ENCODE measurements around the gene IFNL2. TPM values are rescaled to one million over a fixed set of nuclear protein-coding genes. Genes with fewer than 3 reads are reported as not detected.

The IFNL2 gene
- total RNA-seq, 1 experiment from 2014 or later: not detected

DNA sequence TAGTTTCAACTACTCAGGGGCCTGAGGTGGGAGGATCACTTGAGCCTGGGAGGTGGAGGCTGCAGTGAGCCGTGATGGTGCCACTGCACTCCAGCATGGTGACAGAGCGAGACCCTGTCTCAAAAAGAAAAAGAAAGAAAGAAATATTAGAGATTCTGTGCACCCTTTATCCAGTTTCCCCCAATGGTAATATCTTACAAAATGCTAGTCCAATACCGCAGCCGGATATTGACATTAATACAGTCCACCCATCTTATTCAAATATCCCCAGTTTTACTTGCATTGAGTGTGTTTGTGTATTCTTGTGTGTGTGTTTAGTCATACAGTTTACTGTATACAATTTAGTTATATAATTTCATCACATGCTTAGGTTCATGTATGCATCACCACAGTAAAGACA, 11.0 kb upstream of the IFNL2 start:
- H3K27me3 ChIP-seq (ENCODE audit: low read length): peaks cover 5% of the 10 kb centered on the region; the same call in 1 of the 2 replicates
- no peak overlapping the region for H3K27ac ChIP-seq (ENCODE audit: low read length)
- no peak overlapping the region for H3K9ac ChIP-seq (ENCODE audit: low read length)
- H2AFZ ChIP-seq (ENCODE audit: low read length): no peak overlapping the region
- H3K4me3 ChIP-seq (ENCODE audit: low read length): no peak overlapping the region
- no peaks in the 10 kb centered on the region for H3K9me3 ChIP-seq (ENCODE audit: low read length)
- H3K36me3 ChIP-seq (ENCODE audit: low read depth, low read length): no peaks in the 10 kb centered on the region
- H4K20me1 ChIP-seq (ENCODE audit: low read length): no peaks in the 10 kb centered on the region
- no TSS peak for BruUV-seq (replicated peaks)
- DNase-seq (no peak), ATAC-seq (no peak)
- no peaks in the 10 kb centered on the region for H3K9me2 ChIP-seq (replicated peaks; ENCODE audit: low read length)
- ChIA-PET CTCF (no interaction called here), POLR2A (ENCODE audit: unreplicated experiment) (no interaction called here)
- no peak for TF ChIP-seq EZH2phosphoT487 (IDR thresholded peaks at IDR 0.05; ENCODE audit: borderline replicate concordance, low read length)
- TF ChIP-seq, protein P1, sequence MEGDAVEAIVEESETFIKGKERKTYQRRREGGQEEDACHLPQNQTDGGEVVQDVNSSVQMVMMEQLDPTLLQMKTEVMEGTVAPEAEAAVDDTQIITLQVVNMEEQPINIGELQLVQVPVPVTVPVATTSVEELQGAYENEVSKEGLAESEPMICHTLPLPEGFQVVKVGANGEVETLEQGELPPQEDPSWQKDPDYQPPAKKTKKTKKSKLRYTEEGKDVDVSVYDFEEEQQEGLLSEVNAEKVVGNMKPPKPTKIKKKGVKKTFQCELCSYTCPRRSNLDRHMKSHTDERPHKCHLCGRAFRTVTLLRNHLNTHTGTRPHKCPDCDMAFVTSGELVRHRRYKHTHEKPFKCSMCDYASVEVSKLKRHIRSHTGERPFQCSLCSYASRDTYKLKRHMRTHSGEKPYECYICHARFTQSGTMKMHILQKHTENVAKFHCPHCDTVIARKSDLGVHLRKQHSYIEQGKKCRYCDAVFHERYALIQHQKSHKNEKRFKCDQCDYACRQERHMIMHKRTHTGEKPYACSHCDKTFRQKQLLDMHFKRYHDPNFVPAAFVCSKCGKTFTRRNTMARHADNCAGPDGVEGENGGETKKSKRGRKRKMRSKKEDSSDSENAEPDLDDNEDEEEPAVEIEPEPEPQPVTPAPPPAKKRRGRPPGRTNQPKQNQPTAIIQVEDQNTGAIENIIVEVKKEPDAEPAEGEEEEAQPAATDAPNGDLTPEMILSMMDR (conservative IDR thresholded peaks at IDR 0.05; ENCODE audit: low read depth, low read length): no peak
- no peak for TF ChIP-seq EZH2 (IDR thresholded peaks at IDR 0.05; ENCODE audit: low read length, unreplicated experiment)
- H3K4me1 ChIP-seq (ENCODE audit: insufficient read depth, low read length): no peaks in the 10 kb centered on the region
- no peaks in the 10 kb centered on the region for H3F3A ChIP-seq (ENCODE audit: low read length, unreplicated experiment)
- intact Hi-C loops (cut with micrococcal nuclease): no loop called here
- H3K4me2 ChIP-seq (ENCODE audit: low read length): no peak overlapping the region
- H3K79me2 ChIP-seq (ENCODE audit: low read length): no peaks in the 10 kb centered on the region

DNA sequence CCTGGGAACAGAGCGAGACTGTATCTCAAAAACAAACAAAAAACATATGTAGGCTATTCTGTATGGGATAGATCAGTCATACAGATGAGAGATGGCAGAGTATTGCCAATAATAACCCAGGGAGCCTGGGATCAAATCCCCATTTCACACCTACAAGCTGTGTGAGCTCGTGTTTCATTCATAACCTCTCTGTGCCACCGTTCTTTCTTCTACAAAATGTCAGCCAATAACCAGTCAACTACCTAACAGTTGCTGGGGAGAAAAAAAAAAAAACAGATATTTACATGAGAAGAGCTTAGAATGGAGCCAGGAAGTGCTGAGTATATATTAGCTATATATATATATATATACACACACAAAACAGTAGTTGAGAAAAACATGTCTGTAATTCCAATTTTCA, 6.5 kb upstream of the IFNL2 start:
- Histone ChIP-seq H3K4me1 (ENCODE audit: insufficient read depth, low read length) (no peaks in the 10 kb centered on the region), H2AFZ (ENCODE audit: low read length) (no peak overlapping the region), H3K9me3 (ENCODE audit: low read length) (no peaks in the 10 kb centered on the region), H3K9ac (ENCODE audit: low read length) (no peak overlapping the region), H3K36me3 (ENCODE audit: low read depth, low read length) (no peaks in the 10 kb centered on the region), H3K79me2 (ENCODE audit: low read length) (no peaks in the 10 kb centered on the region), H3K4me3 (ENCODE audit: low read length) (no peak overlapping the region), H3K27me3 (ENCODE audit: low read length) (peaks cover 5% of the 10 kb centered on the region; the same call in 1 of the 2 replicates), H3F3A (ENCODE audit: low read length, unreplicated experiment) (no peaks in the 10 kb centered on the region), H4K20me1 (ENCODE audit: low read length) (no peaks in the 10 kb centered on the region), H3K9me2 (replicated peaks; ENCODE audit: low read length) (no peaks in the 10 kb centered on the region), H3K4me2 (ENCODE audit: low read length) (no peak overlapping the region), H3K27ac (ENCODE audit: low read length) (no peak overlapping the region)
- ChIA-PET CTCF (interaction anchor here (0.7 kb wide), 1 partner anchor 139 kb away, joined by 3 read pairs; no protein-coding TSS in a partner anchor), POLR2A (ENCODE audit: unreplicated experiment) (no interaction called here)
- DNase-seq (no peak), ATAC-seq (no peak)
- TF ChIP-seq, protein P1 (conservative IDR thresholded peaks at IDR 0.05; ENCODE audit: low read depth, low read length): no peak
- TF ChIP-seq EZH2 (IDR thresholded peaks at IDR 0.05; ENCODE audit: low read length, unreplicated experiment): no peak
- no peak for TF ChIP-seq EZH2phosphoT487 (IDR thresholded peaks at IDR 0.05; ENCODE audit: borderline replicate concordance, low read length)
- BruUV-seq (replicated peaks): no TSS peak
- intact Hi-C loops (cut with micrococcal nuclease): no loop called here

DNA sequence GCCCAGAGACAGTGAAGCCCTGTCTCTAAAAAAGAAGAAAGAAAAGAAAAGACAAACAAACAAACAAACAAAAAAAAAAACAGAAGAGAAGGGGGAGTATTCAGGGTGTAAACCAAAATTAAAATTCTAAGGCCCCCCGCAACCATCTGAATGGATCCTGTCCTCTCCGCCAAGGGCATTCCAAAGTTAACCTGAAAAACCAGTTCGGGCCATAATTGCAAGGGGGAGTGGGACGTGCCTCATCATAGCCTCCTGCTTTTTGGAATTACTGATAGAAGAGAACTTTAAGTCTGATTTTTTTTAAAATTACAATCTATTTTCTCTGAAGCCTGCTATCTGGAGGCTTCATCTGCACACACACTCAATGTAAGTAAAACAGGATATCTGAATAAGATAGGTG, 5.7 kb upstream of the IFNL2 start:
- Histone ChIP-seq H3K4me3 (ENCODE audit: low read length) (no peak overlapping the region), H3K79me2 (ENCODE audit: low read length) (no peaks in the 10 kb centered on the region), H3K9me3 (ENCODE audit: low read length) (no peaks in the 10 kb centered on the region), H2AFZ (ENCODE audit: low read length) (no peak overlapping the region), H3K4me1 (ENCODE audit: insufficient read depth, low read length) (no peaks in the 10 kb centered on the region), H3K9ac (ENCODE audit: low read length) (no peak overlapping the region), H3F3A (ENCODE audit: low read length, unreplicated experiment) (no peaks in the 10 kb centered on the region), H4K20me1 (ENCODE audit: low read length) (no peaks in the 10 kb centered on the region), H3K27me3 (ENCODE audit: low read length) (peaks cover 5% of the 10 kb centered on the region; the same call in 1 of the 2 replicates), H3K4me2 (ENCODE audit: low read length) (no peak overlapping the region), H3K27ac (ENCODE audit: low read length) (no peak overlapping the region), H3K9me2 (replicated peaks; ENCODE audit: low read length) (no peaks in the 10 kb centered on the region), H3K36me3 (ENCODE audit: low read depth, low read length) (no peaks in the 10 kb centered on the region)
- TF ChIP-seq EZH2phosphoT487 (IDR thresholded peaks at IDR 0.05; ENCODE audit: borderline replicate concordance, low read length) (no peak), EZH2 (IDR thresholded peaks at IDR 0.05; ENCODE audit: low read length, unreplicated experiment) (no peak)
- TF ChIP-seq, protein P1 (conservative IDR thresholded peaks at IDR 0.05; ENCODE audit: low read depth, low read length): no peak
- ChIA-PET CTCF (no interaction called here), POLR2A (ENCODE audit: unreplicated experiment) (no interaction called here)
- ATAC-seq (no peak), DNase-seq (no peak)
- no TSS peak for BruUV-seq (replicated peaks)
- intact Hi-C loops (cut with micrococcal nuclease): no loop called here
